Loucy (cell line): ENCODE results near the gene INPP5D.

Source experiments
- EZH2phosphoT487 ChIP-seq: fragments of 200-600 bp; IDR thresholded peaks from 2 replicates; pipeline ENCODE4 v1.6.1; 2018; ENCODE audit warnings: antibody characterized with exemption, mild to moderate bottlenecking, moderate library complexity, borderline replicate concordance
- TF ChIP-seq, protein P1 (sequence below): fragments of 200-600 bp; sonication (generic); conservative IDR thresholded peaks from 2 replicates; pipeline ENCODE4 v1.5.1; 2014; ENCODE audit warnings: mild to moderate bottlenecking, antibody characterized with exemption, low read length

DNA sequence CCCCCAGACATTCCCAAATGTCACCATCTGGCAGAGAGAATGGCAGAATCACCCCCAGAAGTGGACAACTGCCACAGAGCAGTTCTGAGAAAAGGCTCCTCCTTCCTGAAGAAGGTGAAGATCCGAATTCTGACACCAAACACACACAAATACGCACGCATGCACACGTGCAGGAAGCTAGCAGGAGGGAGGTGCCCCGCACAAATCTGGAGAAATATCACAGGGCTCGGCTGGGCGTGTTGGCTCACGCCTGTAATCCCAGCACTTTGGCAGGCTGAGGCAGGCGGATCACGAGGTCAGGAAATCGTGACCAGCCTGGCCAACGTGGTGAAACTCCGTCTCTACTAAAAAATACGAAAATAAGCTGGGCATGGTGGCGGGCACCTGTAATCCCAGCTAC, 152.9 kb downstream of the INPP5D start:
- TF ChIP-seq, protein P1, sequence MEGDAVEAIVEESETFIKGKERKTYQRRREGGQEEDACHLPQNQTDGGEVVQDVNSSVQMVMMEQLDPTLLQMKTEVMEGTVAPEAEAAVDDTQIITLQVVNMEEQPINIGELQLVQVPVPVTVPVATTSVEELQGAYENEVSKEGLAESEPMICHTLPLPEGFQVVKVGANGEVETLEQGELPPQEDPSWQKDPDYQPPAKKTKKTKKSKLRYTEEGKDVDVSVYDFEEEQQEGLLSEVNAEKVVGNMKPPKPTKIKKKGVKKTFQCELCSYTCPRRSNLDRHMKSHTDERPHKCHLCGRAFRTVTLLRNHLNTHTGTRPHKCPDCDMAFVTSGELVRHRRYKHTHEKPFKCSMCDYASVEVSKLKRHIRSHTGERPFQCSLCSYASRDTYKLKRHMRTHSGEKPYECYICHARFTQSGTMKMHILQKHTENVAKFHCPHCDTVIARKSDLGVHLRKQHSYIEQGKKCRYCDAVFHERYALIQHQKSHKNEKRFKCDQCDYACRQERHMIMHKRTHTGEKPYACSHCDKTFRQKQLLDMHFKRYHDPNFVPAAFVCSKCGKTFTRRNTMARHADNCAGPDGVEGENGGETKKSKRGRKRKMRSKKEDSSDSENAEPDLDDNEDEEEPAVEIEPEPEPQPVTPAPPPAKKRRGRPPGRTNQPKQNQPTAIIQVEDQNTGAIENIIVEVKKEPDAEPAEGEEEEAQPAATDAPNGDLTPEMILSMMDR, result no peak
- no peak for TF ChIP-seq EZH2phosphoT487
